Stimulated activated CD4-positive, alpha-beta T cell treated with anti-CD3 and anti-CD28 coated beads, Interleukin-12 subunit alpha, Interleukin-12 subunit beta, amount 100 ng/mL, for 24 hours (primary cell): ENCODE data around the gene ETV6.

ENCODE experiments used
- DNase-seq, 2 experiments: peaks; one replicate each; pipeline ENCODE4 v3.0.0-alpha.2; 2020; ENCODE audit warnings: low read depth in 2 of 2

The ETV6 gene

DNA sequence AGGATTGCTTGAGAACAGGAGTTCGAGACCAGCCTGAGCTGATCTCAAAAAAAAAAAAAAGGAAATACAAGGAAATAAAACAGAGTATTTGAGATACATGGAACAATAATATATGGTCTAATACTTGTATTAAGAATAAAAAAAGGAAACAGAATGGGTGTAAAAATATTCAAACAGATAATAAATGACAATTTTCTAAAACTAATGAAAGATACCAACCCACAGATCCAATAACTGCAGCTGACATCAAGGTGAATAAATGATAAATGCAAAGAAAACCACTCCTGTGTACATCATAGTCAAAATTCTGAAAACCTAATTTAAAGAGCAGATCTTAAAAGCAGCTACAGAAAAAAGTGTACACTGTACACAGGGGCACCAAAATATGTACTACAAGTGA is 4.1 kb upstream of the ETV6 start:
- no peak for DNase-seq

DNA sequence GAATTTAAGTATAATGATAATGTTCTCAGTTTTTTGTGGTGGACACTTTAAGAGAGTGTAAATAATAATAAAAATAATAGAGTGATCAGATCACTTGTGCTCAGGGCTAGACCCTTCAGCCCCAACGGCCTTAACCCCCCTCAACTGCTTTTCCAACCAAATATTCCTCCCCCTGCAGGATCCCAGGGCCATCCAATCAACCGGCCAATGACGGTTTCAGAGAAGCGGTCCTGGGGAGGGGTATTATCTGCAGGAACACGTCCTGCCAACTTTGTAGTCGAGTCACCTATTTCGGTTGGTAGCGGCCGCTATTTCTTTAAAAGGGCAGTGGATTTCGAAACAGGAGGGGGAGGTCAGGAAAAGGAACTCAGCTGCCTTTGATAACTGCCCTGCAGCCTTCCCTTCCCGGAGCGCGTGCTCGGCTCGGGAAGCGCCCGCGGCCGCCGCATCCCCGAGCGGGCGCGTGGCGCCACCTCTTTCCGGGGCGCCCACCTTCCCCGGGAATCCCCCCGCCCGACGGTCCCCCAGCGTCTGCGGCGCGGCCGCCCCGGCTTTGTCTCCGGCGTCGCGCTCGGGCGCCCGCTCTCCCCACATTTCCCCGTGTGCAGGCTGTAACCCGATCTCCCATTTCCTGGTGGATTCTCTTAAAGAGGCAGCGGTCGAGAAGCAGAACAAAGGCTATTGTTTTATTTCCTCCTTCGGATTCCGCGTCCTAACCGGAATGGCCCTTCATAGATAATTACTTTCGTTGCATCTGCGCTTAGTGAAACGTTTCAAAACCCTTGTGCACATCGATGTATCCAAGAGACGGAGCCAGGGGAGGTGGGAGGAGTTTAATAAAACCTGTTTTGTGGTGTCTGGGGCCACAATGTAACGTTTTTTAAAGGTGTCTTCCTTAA is 711 bp upstream of the ETV6 start:
- DNase-seq = peak; percentile 31 to 33

DNA sequence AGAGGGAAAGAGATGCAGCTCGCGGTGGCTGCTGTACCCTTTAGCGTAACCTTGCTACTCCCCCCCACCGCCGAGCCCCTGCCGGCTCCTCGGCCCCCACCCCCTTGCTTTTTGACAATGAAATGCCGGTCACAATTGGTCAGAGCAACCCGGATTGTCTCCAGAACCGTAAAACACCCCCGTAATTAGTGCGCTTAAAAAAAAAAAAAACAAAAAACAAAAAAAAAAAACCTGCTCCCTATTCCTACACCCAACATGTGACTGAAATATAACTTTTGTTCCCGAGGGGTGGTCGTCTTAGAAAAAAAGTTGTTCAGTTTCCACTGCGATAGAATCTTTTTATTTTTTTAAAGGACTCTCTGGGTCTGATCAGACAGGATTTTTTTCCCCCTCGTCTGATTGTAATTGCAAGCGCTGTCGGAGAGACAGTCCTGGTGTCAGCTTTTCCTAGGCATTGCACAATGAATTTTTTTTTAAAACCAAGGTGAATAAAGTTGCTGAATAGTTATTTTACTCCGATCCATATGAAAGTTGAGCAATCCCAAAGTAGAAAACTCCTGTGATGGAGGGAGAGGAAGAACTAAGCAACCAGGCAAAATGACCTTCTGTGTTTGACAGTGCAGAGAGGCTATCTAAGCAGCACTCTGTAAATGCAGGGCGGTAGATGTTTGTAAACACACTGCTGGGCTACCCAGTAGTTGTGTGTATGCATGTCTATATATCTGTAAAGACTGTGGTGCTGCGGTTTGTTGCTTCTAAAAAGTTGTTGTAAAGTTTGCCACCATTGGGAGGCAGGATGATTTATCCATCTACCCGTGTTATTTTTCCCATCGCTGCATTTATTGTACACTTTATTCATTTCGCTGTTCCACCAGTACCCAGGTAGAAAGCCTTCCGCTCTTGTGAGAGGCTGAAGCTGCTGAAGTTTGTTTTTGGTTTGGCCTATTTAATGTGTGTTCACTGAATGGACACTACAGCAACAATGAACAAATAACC is 1.1 kb downstream of the ETV6 start:
- DNase-seq = peak in 1 of 2 experiments; percentile 16

DNA sequence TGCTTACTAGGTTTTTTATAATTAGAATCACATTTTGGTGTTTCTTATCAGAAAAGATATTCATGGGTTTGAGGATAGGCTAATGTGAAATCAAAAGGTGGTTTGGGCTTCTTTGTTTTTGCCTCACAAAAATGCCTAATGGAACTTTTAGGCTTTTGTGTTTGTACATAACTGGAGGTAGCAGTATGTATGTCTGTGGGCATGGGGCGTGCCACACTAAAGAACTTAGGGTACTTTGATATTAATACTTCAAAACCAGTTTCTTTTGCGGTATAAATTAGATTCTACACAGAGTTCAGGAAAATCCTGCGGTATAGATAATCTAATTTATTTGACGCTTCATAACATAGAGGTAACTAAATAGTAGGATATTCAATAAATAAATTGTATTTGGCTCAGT is 1.9 kb downstream of the ETV6 start:
- DNase-seq = no peak

DNA sequence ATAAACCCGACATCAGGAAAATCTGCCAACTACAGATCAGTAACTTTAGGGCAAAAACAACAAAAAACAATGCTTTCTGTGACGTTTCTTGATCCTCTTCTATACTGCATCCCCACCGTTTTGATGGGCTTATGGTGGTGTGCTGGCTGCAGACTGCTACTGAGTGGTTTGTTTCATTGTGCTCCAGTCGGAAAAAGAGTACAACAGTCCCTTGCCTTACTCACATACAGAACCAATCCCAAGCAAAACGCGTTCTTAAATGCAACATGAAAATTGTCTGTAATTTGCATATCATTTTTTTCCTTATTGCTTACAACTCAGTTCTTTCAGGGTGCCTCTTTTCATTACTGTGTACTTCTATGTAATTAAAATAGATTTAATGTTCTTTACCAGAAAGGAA is 2.3 kb downstream of the ETV6 start:
- DNase-seq = no peak

DNA sequence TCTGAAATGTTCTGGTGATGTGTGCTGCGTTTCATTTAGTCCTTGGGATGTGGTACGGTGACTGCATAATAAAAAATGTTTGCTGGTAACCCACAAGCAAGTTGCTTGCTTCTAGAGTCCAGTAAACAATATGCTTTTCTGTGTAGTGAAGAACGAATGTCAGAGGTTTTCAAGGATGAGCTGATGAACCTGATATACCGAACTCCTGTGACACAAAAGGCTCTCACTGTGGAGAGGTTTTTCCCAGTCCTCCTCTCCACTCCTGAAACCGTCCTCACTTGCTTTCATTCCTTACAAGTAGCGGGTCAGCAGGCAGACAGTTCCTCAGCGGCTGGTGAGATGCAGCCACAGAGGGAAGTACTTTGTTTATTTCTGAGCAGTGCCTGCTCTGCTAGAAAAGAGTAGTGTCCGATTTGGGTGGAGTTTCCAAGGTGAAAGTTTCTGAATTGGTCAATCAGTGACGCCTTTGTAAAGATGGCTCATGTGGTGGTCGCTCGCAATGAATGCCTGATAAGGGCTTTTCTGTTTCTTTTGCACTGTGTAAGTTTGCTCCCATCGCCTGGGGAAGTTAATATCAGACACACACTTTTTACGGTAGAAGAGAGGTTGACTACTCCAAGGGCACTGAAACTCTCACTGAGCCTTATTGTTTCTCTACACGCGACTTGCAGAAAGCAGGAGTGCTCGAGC is 3.0 kb downstream of the ETV6 start:
- no peak for DNase-seq

DNA sequence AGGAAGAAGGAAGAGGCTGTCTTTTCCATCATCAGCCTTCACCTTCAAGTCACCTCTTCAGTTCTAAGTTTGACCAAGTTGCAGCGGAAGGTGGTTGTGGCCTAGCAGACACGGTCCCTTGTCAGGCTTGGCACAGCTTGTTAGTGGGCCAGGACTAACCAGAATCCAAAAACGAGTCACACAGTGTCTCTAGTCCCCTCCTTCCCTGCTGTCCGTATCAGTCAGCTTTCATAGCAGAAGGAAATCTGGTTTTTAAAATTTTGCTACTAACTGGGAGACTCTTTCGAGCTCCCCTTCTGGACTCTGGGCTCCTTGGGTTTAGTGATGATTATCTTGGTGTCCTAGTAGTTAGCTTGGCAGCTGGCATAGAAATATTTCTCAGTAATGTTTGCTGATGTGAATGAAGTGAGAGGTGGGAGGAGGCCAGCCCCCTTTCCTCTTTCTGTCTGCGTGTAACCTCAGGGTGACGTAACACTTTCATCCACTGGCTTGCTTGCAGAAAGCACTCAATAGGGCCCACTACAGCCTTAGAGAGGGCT is 3.8 kb downstream of the ETV6 start:
- DNase-seq = peak in 1 of 2 experiments; percentile 24

DNA sequence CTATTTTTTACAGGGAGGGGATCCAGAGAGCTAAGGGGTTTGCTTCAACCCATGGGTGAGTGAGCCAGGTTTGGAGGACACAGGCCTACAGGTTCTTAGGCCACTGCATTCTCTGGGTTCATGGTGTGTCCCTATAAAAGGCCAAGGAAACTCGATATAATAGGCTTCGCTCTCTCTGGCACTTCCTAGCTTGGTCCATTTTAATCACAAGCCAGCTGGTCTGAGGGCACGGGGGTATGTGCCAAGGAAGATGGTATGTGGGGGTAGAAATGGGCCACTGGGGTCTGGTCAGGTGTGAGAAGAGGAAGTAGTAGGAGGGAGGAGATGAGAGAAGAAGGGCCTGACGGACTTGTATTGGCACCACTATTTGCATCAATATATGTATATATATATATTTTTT is 4.9 kb downstream of the ETV6 start:
- DNase-seq = no peak

DNA sequence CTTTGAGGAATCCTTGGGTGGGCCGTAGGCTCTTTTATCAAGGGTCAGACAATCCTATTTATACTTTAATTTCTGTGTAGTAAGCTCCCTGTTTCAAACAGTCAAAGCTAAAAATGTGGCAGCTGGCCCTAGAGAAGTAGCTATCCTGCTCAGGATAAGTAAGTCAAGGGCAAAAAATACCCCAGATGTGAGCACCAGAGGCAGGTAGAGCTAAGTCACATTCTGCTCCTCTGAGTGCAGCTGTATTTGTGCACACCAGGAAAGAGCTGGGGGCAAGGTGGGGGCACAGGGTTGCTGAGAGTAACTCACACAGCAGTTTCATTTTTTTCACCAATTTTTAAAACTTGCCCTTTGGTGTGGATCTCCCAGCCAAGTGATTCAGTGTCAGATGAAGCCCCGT is 5.3 kb downstream of the ETV6 start:
- no peak for DNase-seq

DNA sequence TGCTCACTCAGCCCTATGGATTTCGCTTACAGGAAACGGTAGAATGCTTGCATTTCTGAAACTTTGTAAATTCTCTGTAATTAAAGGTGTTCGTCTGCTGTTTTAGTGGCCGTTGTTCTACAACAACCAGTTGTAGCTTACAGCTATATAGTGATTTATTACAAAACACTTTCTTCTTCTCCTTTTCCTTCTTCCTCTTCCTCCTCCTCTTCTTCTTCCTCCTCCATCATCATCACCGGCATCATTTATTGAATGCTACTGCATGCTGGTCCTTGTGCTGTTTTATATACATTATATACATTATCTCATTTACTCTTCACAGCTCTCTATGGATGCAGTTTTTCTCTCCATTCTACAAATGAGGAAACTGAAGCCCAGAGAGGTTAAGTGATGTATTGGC is 6.4 kb downstream of the ETV6 start:
- no peak for DNase-seq

DNA sequence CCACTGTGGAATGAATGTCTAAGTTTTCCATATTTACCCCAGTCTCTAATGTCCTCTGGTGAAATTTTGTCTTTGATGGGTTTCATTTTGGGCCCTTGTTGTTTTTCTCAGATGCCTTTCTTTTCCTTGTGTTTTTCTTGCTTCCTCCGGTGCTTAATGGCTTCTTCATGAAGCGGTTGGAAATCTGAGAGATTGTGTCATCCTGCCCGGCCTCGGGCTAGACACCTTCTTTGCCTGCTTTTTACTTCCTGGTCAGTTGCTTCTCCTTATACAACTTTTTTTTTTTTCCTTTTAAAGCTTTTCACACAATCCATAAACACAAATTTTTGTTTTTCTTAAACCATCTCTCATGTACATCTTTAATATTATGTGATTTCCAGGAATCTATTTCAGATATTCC is 7.1 kb downstream of the ETV6 start:
- DNase-seq = no peak

DNA sequence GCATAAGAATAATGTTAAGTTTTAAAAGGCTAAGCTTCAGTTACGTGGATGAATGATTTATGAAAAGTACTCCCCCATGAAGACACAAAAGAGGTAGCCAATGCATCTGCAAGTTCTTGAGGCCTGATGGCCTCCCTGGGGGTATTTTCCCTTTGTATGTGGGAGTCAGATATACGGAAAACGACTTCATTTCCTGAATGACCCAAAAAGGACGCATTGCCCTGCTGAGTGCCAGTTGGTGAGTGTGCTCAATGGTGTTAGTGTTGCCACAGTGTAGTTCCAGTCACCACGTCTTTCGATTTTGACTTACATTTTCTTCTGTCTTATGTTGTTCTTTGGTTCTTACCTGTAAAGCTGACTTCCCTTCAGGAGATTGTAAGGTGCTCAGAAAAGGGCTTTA is 8.0 kb downstream of the ETV6 start:
- DNase-seq = no peak

DNA sequence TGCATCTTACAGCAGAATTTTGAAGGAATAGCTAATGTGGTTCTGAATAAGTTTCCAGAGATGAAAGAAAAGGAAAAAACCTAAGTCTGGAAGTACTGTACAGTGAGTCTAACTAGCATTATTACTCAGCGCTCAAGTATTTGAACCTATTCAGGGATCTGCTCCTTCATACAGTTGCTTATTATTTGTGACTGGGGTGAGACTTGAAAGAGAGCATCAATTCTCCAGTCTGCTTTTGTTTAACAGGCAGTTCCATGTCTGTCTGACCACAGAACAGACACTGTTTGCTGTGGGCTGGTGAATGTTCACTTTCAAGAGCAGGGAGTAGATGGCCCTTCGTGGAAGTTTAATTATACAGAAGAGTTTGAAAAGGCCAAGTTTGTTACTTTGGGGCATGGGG is 9.3 kb downstream of the ETV6 start:
- no peak for DNase-seq

DNA sequence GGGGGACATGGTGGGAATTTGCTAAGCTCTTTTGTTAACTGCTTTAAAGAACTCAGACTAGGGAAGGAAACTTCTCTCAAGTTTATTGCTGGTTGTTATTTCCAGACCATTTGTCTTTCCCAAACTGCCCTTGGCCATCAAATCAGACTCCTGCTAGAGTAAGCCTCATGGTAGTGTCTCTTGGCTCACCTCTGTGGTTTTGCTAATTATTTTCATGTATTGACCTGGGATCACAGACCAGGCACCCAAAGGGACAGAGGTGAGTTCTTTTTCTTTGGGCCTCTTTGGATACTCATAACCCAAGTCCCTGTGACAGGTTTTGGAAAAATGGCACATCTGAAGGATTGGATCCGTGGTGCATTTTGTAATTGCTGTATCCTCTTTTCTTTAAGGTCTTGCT is 11.2 kb downstream of the ETV6 start:
- DNase-seq = no peak

DNA sequence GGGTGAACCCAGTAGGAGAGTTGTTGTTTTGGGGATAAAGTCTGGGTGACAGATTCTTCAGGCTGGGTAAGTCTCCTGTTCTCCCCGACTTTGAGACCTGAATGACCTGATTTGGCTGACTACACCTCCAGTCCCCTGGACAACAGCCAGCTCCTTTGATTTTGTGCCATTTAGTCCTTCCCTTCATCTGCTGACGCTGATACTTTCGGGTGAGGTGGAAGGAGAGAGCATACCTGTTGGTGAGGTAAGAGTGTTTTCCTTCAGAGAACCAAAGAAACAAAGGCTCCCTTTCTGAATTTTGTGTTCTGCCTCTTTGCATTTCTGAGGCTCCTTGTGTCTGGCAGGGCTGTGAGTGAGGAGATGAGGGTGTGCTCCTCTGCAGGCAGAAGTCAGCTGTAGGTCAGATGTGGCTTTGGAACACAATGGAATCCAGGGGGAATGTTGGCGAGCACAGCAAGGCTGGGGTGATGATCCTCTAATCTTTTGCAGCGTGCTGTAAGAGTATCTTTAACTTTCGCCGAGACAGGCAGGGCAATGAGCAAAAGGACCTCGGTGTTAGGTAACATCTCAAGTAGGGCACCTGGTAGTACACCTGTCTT is 12.1 kb downstream of the ETV6 start:
- no peak for DNase-seq

DNA sequence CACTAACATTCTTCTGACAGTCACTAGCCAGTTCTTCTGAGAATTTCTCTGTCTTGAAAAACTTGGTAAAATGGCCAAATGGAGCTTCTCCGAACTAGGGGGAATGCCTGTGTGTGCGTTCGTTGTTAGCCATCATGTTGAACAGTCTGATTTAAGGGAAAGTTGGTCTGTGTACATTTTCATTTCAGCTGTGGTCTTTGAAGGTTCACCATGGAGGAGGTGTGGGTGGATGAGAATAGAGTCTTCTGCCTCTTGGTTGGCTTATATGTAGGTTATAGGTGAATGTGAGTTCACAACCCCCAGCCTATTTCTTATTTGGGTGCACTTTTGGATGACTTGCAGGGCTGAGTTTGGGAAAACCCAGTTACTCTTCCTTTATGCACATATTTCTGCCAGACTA is 12.9 kb downstream of the ETV6 start:
- no peak for DNase-seq

DNA sequence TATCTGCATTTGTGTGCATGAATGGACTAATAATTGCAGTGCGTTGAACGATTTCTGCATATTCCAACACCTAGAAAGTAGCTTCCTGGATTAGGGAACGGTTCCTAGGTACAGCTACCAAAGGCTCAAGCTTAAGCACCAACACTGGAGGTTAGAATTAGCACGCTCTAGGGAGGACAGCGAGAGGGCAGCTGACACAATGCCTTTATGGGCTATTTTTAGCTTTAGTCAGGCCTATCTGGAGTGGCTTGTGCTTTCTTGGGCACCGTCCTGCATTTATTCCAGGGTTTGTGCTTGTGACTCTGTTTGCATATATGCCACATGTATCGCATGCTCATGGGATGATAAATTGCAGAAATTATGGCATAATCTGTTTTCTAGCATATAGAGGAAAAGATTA is 13.7 kb downstream of the ETV6 start:
- no peak for DNase-seq

DNA sequence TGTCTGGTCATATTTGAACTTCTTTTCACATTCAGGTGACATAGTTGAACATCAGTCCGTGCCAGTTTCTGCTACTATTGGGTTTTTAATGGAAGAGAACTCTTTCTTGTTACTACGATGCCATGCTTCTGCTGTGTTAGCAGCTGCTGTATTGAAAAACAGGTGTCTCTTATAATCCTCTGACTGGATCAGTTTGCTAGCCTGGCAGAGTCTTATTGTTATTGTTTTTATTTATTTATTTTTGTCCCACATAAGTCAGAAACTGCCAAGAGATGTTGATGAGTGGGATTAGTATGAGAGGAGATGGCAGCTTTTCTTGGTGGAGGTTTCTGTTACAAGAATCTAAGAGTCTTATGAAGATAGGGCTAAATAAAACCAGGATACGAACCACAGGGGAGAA is 14.6 kb downstream of the ETV6 start:
- no peak for DNase-seq

DNA sequence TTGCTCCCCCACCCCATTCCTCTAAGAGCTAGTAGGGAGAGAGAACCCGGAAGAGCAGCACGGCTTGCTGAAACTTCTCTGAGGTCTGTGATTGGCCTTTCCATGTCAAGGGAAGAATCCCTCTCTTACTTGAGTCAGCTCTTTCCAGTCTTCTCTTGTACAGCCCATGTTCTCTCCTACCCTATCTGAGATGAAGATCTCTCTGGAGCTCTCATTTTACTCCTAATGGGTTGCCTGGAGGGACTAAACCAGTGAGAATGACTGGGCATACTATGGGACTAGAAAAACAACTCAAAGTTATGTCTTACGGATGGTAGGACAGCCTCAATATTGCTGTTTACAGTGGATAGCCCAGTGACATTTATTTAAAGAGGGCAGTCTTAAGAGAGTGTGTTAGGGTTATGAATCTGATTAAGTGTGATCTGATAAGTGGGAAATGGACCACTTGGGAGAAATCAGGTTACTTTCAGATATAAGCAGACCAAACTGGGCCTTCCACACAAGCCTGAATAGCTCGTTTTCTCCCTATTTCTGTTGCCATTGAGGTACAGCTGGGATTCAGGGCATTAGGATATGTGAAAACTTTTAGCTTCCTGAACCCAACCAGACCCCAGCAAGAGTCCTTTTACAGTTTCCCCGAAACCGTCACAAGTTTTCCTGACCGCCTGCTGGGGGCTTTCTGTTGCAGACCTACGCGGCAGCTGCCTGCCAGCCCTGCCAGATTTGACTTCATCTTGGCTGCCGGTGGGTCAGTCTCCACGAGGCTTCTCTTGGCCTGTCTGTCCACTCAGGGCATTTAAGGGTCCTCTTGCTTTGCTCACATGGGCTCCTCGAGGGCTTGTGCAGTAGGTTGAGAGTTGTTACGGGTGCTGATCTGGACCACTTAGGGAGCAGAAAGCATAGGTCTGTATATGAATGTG is 16.9 kb downstream of the ETV6 start:
- DNase-seq = no peak

DNA sequence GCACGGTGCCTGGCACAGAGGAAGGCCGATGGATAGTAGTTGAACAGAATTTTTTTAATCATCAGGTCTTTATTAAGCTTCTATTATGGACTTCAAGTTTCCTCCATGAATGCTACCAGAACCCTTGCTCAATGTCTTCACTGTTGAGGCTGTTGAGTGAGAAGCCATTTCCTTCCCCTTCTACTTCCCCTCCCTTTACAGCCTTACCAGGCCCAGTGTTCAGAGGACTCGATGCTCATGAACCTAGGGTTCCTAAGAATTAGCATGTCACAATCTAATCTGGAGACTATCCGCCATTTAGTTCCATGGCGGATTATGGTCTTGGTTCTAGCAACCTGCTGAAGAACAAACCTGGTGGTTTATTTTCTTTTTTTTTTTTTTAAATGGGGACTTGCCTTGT is 17.7 kb downstream of the ETV6 start:
- DNase-seq = no peak
